Epithelial cell of esophagus (primary cell): Measurements from ENCODE around the gene KIN.

Source experiments
- DNase-seq: peaks from one replicate; pipeline ENCODE4 v3.0.0; 2010; ENCODE audit warnings: low read depth
- H3K4me3 ChIP-seq: 2 replicates; pipeline ENCODE4 v1.5.1; 2011; ENCODE audit warnings: mild to moderate bottlenecking, low read length, control low read depth
- CTCF ChIP-seq: IDR thresholded peaks from 2 replicates; pipeline ENCODE4 v1.5.1; 2011; ENCODE audit warnings: low read depth, mild to moderate bottlenecking, low read length, control low read depth, inconsistent platforms; ENCODE audit not compliant: insufficient read depth; ENCODE audit errors: missing control alignments

KIN gene

GRCh38 chr10:7705341-7705740, 82.5 kb downstream of the KIN start:
- DNase-seq = no peak
- H3K4me3 ChIP-seq = no peak overlapping the region
- TF ChIP-seq CTCF = no peak

GRCh38 chr10:7704071-7705016, 83.4 kb downstream of the KIN start:
- no peak for DNase-seq
- no peak overlapping the region for H3K4me3 ChIP-seq
- no peak for TF ChIP-seq CTCF

- no peak for TF ChIP-seq CTCF
- no peak for DNase-seq
- H3K4me3 ChIP-seq = no peak within 1 kb of the TSS
These were observed 84.7 kb downstream of the KIN start, which contains the start of gene ITIH2 for GRCh38 chr10:7703140-7703539. TSS of gene ITIH2 (plus strand) at chr10:7703316. CDS start at chr10:7703435, 119 bp downstream.

- DNase-seq = no peak
- TF ChIP-seq CTCF = no peak
These were observed 85.4 kb downstream of the KIN start for GRCh38 chr10:7702288-7702812.

GRCh38 chr10:7701158-7701742, 86.5 kb downstream of the KIN start:
- TF ChIP-seq CTCF = no peak
- DNase-seq = no peak
- H3K4me3 ChIP-seq = no peak overlapping the region

More at GRCh38 chr10:7702288-7702812, 85.4 kb downstream of the KIN start:
- H3K4me3 ChIP-seq = no peak overlapping the region
